PC-9 (cell line): ENCODE measurements around the gene ARHGEF9. TPM values are rescaled to one million over a fixed set of nuclear protein-coding genes. Genes with fewer than 3 reads are reported as not detected.

ENCODE experiments used
- BruUV-seq: library from RNA; stranded (reverse); fragments of 400-500 nt; replicated peaks from 2 replicates; lab custom pipeline; 2021; lab: Mats Ljungman, UMichigan
- CTCF ChIA-PET: fragments of 300-600 bp; sonication (Branson Sonifier 250); formaldehyde crosslinking; loops from one replicate; lab custom pipeline; 2022; ENCODE audit warnings: antibody characterized with exemption; lab: Charles Lee
- POLR2A ChIA-PET: fragments of 300-600 bp; sonication (Branson Sonifier 250); formaldehyde crosslinking; loops from one replicate; lab custom pipeline; 2022; ENCODE audit warnings: antibody characterized with exemption; ENCODE audit not compliant: unreplicated experiment; lab: Charles Lee
- DNase-seq, 2 experiments: peaks; one replicate each; pipeline versions ENCODE4 v3.0.0 to v3.0.0-alpha.2; 2015 to 2022; ENCODE audit warnings: mixed read lengths in 1 of 2
- H2AFZ ChIP-seq: fragments of 200-600 bp; sonication (generic); 2 replicates; pipeline ENCODE4 v1.8.1; 2017; ENCODE audit warnings: antibody characterized with exemption
- H3F3A ChIP-seq: fragments of 200-600 bp; sonication (generic); 2 replicates; pipeline ENCODE4 v1.8.1; 2017; ENCODE audit warnings: antibody characterized with exemption, mild to moderate bottlenecking, low read depth; ENCODE audit not compliant: insufficient read depth
- H3K27ac ChIP-seq: fragments of 200-600 bp; sonication (generic); 2 replicates; pipeline ENCODE4 v1.6.1; 2016; ENCODE audit warnings: mixed run types
- H3K27me3 ChIP-seq: fragments of 200-600 bp; sonication (generic); 2 replicates; pipeline ENCODE4 v1.6.1; 2016; ENCODE audit warnings: low read depth, mixed run types; ENCODE audit not compliant: insufficient read depth
- H3K36me3 ChIP-seq: fragments of 200-600 bp; sonication (generic); 2 replicates; pipeline ENCODE4 v1.6.1; 2016; ENCODE audit warnings: low read depth, mixed run types
- H3K4me1 ChIP-seq: fragments of 200-600 bp; sonication (generic); replicated peaks from 2 replicates; pipeline ENCODE4 v1.6.1; 2016; ENCODE audit warnings: mixed run types; ENCODE audit not compliant: insufficient read depth
- H3K4me2 ChIP-seq: fragments of 200-600 bp; sonication (generic); 2 replicates; pipeline ENCODE4 v1.6.1; 2017; ENCODE audit warnings: mixed run types
- H3K4me3 ChIP-seq: fragments of 200-600 bp; sonication (generic); 2 replicates; pipeline ENCODE4 v1.6.1; 2016; ENCODE audit warnings: mixed run types
- H3K79me2 ChIP-seq: fragments of 200-600 bp; sonication (generic); 2 replicates; pipeline ENCODE4 v1.6.1; 2017; ENCODE audit warnings: low read depth, mixed run types
- H3K9me2 ChIP-seq: fragments of 200-600 bp; sonication (generic); 2 replicates; pipeline ENCODE4 v1.8.1; 2017; ENCODE audit warnings: mild to moderate bottlenecking; ENCODE audit not compliant: insufficient read depth
- H3K9me3 ChIP-seq: fragments of 200-600 bp; sonication (generic); 2 replicates; pipeline ENCODE4 v1.8.1; 2016; ENCODE audit warnings: low read depth; ENCODE audit not compliant: insufficient read depth
- H4K20me1 ChIP-seq: fragments of 200-600 bp; sonication (generic); 2 replicates; pipeline ENCODE4 v1.8.1; 2017; ENCODE audit not compliant: insufficient read depth
- EZH2 ChIP-seq: fragments of 200-600 bp; sonication (generic); IDR thresholded peaks from 2 replicates; pipeline ENCODE4 v1.8.0; 2017; ENCODE audit warnings: antibody characterized with exemption, low read depth
- intact Hi-C: fragments of 100-400 bp; cut with micrococcal nuclease; formaldehyde crosslinking; loops from one replicate; pipeline ENCODE4 v1.10.0; 2022; ENCODE audit not compliant: unreplicated experiment
- total RNA-seq: library from RNA; stranded (reverse); gene quantifications from 2 replicates; pipeline ENCODE4 v1.2.3, GENCODE V29; 2021
- TF ChIP-seq, protein P1 (sequence below): fragments of 200-600 bp; sonication (generic); conservative IDR thresholded peaks from 2 replicates; pipeline ENCODE4 v1.6.1; 2017; ENCODE audit warnings: mixed run types, antibody characterized with exemption, mild to moderate bottlenecking, moderate library complexity

ARHGEF9 gene
- total RNA-seq, 1 experiment from 2014 or later = 23.4 TPM

DNA sequence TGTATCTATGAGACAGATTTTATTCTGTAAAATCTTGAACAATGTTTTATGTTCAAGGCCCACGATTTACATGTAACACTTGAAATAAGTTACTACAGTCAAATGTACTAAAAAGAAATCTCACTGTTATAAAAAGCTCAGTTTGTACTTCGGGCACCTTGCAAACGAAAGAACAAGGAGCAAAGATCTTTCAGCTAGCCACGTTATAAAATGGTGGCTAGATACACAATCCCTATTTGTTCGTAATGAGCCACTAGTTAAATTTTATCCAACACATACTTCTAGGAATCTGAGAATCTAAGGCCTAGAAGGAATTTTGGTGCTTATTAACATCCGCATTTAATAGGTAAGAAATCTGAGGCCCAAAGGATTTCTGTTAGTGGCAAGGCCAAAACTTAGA lies 2.5 kb downstream of the ARHGEF9 start:
- no TSS peak for BruUV-seq
- H3F3A ChIP-seq = no peaks in the 10 kb centered on the region
- H3K4me3 ChIP-seq = no peak overlapping the region
- no peaks in the 10 kb centered on the region for H3K9me2 ChIP-seq
- no peaks in the 10 kb centered on the region for H3K9me3 ChIP-seq
- H3K27ac ChIP-seq = no peak overlapping the region
- TF ChIP-seq EZH2 = no peak
- TF ChIP-seq, protein P1, sequence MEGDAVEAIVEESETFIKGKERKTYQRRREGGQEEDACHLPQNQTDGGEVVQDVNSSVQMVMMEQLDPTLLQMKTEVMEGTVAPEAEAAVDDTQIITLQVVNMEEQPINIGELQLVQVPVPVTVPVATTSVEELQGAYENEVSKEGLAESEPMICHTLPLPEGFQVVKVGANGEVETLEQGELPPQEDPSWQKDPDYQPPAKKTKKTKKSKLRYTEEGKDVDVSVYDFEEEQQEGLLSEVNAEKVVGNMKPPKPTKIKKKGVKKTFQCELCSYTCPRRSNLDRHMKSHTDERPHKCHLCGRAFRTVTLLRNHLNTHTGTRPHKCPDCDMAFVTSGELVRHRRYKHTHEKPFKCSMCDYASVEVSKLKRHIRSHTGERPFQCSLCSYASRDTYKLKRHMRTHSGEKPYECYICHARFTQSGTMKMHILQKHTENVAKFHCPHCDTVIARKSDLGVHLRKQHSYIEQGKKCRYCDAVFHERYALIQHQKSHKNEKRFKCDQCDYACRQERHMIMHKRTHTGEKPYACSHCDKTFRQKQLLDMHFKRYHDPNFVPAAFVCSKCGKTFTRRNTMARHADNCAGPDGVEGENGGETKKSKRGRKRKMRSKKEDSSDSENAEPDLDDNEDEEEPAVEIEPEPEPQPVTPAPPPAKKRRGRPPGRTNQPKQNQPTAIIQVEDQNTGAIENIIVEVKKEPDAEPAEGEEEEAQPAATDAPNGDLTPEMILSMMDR = no peak
- no peak for DNase-seq
- H4K20me1 ChIP-seq = no peaks in the 10 kb centered on the region
- H3K4me2 ChIP-seq = no peak overlapping the region
- H2AFZ ChIP-seq = no peak overlapping the region
- ChIA-PET POLR2A (no interaction called here), CTCF (no interaction called here)
- no peaks in the 10 kb centered on the region for H3K79me2 ChIP-seq
- intact Hi-C loops = no loop called here
- no peaks in the 10 kb centered on the region for H3K27me3 ChIP-seq
- no peaks in the 10 kb centered on the region for H3K4me1 ChIP-seq
- no peaks in the 10 kb centered on the region for H3K36me3 ChIP-seq

DNA sequence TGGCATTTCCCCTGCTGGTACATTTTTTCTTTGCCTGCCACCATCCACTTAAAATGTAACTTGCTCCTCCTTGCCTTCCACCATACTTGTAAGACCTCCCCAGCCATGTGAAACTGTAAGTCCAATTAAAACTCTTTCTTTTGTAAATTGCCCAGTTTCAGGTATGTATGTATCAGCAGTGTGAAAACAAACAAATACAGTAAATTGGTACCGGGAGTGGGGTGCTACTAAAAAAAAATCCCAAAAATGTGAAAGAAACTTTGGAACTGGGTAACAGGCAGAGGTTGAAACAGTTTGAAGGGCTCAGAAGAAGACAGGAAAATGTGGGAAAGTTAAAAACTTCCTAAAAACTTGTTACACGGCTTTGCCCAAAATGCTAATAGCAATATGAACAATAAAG lies 16.3 kb downstream of the ARHGEF9 start:
- ChIA-PET CTCF (no interaction called here), POLR2A (no interaction called here)
- intact Hi-C loops = no loop called here
- TF ChIP-seq, protein P1 = no peak
- TF ChIP-seq EZH2 = no peak
- Histone ChIP-seq H3K4me2 (no peak overlapping the region), H3K9me2 (no peaks in the 10 kb centered on the region), H3K79me2 (no peaks in the 10 kb centered on the region), H3K4me3 (no peak overlapping the region), H3K27me3 (no peaks in the 10 kb centered on the region), H3K27ac (no peak overlapping the region), H2AFZ (no peak overlapping the region), H3F3A (no peaks in the 10 kb centered on the region), H3K4me1 (no peaks in the 10 kb centered on the region), H3K36me3 (no peaks in the 10 kb centered on the region), H4K20me1 (no peaks in the 10 kb centered on the region), H3K9me3 (no peaks in the 10 kb centered on the region; the same call in 1 of the 2 replicates)
- no peak for DNase-seq
- no TSS peak for BruUV-seq

DNA sequence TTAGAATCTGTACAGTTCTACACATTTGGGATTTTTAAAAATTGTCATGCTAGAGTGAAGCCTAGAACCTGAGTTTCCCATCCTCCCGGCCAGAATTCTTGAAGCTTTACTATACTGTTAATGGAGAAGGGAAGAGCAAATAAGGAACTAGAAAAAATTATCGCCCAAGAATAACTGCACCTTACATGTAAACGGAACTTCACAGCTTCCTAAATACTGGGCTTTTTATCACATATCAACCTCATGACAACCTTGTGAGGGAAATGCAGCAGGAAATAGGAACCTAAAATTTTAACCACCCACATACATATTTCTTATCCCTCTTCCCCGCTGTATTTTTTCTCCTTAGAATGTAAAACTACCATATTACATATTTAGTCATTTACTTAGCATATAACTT lies 19.3 kb downstream of the ARHGEF9 start:
- no peak for DNase-seq
- Histone ChIP-seq H3K36me3 (no peaks in the 10 kb centered on the region), H3F3A (no peaks in the 10 kb centered on the region), H3K27ac (no peak overlapping the region), H3K4me1 (no peaks in the 10 kb centered on the region), H3K79me2 (no peaks in the 10 kb centered on the region), H3K9me2 (no peaks in the 10 kb centered on the region), H3K27me3 (no peaks in the 10 kb centered on the region), H3K9me3 (no peaks in the 10 kb centered on the region; the same call in 1 of the 2 replicates), H4K20me1 (no peaks in the 10 kb centered on the region), H3K4me3 (no peak overlapping the region), H2AFZ (no peak overlapping the region), H3K4me2 (no peak overlapping the region)
- intact Hi-C loops = no loop called here
- ChIA-PET POLR2A (no interaction called here), CTCF (no interaction called here)
- BruUV-seq = no TSS peak
- TF ChIP-seq, protein P1 = no peak
- TF ChIP-seq EZH2 = no peak
